Measurements from ENCODE around the gene POC1B.
A peak's percentile ranks its signal among the peaks of the same experiment; 100 is the strongest.

Gene POC1B

GRCh38 chr12:89391726-89392336 is 134.0 kb downstream of the POC1B start:
- no peak for TF ChIP-seq CTCF (IDR thresholded peaks at IDR 0.05)
- H3K27me3 ChIP-seq = no peaks in the 10 kb centered on the region
- H3K4me1 ChIP-seq = no peaks in the 10 kb centered on the region
- H3K27ac ChIP-seq = no peak overlapping the region
- no peaks in the 10 kb centered on the region for H3K9me3 ChIP-seq
- no peak for DNase-seq
- intact Hi-C loops (cut with DNase I; ENCODE audit: low total_unique reads) = no loop called here
- no peak overlapping the region for H3K4me3 ChIP-seq
- H3K36me3 ChIP-seq = no peaks in the 10 kb centered on the region

- Histone ChIP-seq H3K27me3 (no peaks in the 10 kb centered on the region), H3K9me3 (no peaks in the 10 kb centered on the region), H3K36me3 (no peaks in the 10 kb centered on the region), H3K4me3 (no peak overlapping the region), H3K4me1 (no peaks in the 10 kb centered on the region), H3K27ac (no peak overlapping the region)
- TF ChIP-seq CTCF (IDR thresholded peaks at IDR 0.05) = no peak
- intact Hi-C loops (cut with DNase I; ENCODE audit: low total_unique reads) = no loop called here
- DNase-seq = no peak
Measured at GRCh38 chr12:89390802-89391673, 134.8 kb downstream of the POC1B start.

GRCh38 chr12:89389755-89390661 is 135.8 kb downstream of the POC1B start:
- DNase-seq = peak in 1 of 2 donors; percentile 27
- intact Hi-C loops (cut with DNase I; ENCODE audit: low total_unique reads) = no loop called here
- Histone ChIP-seq H3K27me3 (no peaks in the 10 kb centered on the region), H3K9me3 (no peaks in the 10 kb centered on the region), H3K27ac (no peak overlapping the region), H3K4me1 (peaks cover 0 to 5% (median 2%) of the 10 kb centered on the region in 4 donors), H3K4me3 (no peak overlapping the region), H3K36me3 (no peaks in the 10 kb centered on the region)
- TF ChIP-seq CTCF (IDR thresholded peaks at IDR 0.05) = no peak

- DNase-seq = no peak
- intact Hi-C loops (cut with DNase I; ENCODE audit: low total_unique reads) = no loop called here
- no peaks in the 10 kb centered on the region for H3K9me3 ChIP-seq
- no peaks in the 10 kb centered on the region for H3K36me3 ChIP-seq
- peaks cover 0 to 24% (median 15%) of the 10 kb centered on the region in 4 donors for H3K4me1 ChIP-seq
- H3K27me3 ChIP-seq = no peaks in the 10 kb centered on the region
- H3K27ac ChIP-seq = no peak overlapping the region
- TF ChIP-seq CTCF (IDR thresholded peaks at IDR 0.05) = no peak
- H3K4me3 ChIP-seq = no peak overlapping the region
Measured at GRCh38 chr12:89386138-89386537, 139.7 kb downstream of the POC1B start.

GRCh38 chr12:89384807-89385206 is 141.0 kb downstream of the POC1B start:
- Histone ChIP-seq H3K4me1 (peaks cover 0 to 24% (median 15%) of the 10 kb centered on the region in 4 donors), H3K4me3 (no peak overlapping the region), H3K36me3 (no peaks in the 10 kb centered on the region), H3K27me3 (no peaks in the 10 kb centered on the region), H3K27ac (peak overlapping the region; percentile 39 to 55), H3K9me3 (no peaks in the 10 kb centered on the region)
- DNase-seq = no peak
- intact Hi-C loops (cut with DNase I; ENCODE audit: low total_unique reads) = no loop called here
- TF ChIP-seq CTCF (IDR thresholded peaks at IDR 0.05) = no peak

Data from tibial artery (tissue), 4 donors.